ENCODE measurements around the gene SLC4A8.
A peak's percentile ranks its signal among the peaks of the same experiment; 100 is the strongest.

SLC4A8 gene

DNA sequence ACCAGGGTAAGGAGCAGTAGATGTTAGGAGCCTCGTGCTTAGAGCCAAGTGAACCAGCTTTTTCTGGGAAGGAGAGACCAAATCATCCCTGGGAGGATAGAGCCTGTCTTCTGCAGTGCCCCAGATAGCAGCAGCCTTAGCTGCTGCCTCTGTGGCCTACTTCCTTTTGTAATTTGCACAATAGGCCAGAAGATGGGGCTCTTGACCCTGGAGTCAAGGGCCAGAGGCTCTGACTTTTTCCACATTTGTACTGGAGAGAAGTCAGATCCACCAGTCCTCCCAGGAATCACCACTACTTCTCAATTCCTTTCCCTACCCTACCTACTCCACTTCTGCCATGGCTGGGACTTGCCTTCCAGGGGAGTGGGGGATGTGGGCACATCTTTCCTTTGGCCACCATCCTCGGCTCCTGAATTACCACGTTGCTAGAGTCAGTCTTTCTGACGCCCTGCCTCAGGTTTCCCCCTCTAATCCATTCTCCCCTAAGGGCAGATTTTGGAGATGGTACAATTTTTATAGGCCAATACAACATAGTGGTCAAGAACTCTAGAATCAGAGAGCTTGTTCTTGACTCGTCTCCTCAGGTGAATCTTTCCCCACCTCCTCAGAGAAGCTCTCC, 3.3 kb upstream of the SLC4A8 start:
- TF ChIP-seq, protein P1, sequence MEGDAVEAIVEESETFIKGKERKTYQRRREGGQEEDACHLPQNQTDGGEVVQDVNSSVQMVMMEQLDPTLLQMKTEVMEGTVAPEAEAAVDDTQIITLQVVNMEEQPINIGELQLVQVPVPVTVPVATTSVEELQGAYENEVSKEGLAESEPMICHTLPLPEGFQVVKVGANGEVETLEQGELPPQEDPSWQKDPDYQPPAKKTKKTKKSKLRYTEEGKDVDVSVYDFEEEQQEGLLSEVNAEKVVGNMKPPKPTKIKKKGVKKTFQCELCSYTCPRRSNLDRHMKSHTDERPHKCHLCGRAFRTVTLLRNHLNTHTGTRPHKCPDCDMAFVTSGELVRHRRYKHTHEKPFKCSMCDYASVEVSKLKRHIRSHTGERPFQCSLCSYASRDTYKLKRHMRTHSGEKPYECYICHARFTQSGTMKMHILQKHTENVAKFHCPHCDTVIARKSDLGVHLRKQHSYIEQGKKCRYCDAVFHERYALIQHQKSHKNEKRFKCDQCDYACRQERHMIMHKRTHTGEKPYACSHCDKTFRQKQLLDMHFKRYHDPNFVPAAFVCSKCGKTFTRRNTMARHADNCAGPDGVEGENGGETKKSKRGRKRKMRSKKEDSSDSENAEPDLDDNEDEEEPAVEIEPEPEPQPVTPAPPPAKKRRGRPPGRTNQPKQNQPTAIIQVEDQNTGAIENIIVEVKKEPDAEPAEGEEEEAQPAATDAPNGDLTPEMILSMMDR (IDR thresholded peaks at IDR 0.05; ENCODE audit: low read depth, low read length, missing control alignments), result peak; percentile 68
- DNase-seq (ENCODE audit: extremely low read depth, low read depth), result peak; percentile 27
- H3K4me3 ChIP-seq (replicated peaks; ENCODE audit: low read depth, low read length), result no peak overlapping the region

DNA sequence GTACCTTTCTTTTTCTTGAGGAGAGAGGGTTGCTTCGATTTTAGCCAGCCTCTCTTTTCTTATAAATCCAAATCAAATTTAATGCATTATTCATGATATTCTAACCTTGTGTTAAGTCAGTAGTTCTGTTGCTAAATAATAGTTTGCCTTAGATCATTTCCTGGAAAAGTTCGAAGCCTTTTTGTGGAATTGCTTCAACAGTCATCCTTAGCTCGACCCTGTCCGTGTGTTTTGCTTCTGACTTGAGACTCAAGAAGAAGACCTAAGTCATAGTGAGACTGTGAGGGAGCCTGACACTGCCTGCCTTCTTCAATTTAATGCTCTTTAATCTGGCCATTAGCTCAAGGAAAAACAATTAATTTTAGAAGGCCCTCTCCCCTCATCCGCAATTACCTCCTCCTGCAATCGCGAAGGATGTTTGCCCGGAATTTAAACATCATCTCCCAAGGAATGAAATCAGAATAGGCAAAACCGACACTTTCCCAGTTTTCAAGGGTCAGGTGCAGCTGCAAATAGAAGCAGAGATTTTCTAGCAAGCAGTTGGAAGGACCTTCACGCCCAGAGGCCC, 453 bp upstream of the SLC4A8 start:
- peak overlapping the region; percentile 54 for H3K4me3 ChIP-seq (replicated peaks; ENCODE audit: low read depth, low read length)
- no peak for DNase-seq (ENCODE audit: extremely low read depth, low read depth)
- TF ChIP-seq, protein P1 (IDR thresholded peaks at IDR 0.05; ENCODE audit: low read depth, low read length, missing control alignments), result no peak

DNA sequence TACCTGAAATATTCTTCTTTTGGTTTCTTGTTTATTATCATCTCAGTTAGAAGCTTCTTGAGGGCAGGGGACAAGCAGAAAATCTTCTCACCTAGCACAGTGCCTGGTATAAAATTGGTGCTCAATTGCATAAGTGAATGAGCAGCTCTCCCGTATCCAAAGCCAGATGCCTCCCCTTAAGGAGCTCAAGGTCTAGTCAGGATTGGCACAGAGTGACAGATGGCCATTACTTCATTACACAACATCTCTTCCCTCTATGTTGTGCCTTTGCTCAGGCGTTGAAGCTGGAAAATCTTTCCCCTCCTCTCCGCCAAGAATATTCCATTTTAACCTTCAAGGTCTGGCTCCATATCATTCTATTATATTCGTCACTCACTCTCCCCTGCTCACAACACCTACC, 3.6 kb downstream of the SLC4A8 start:
- no peak for DNase-seq (ENCODE audit: extremely low read depth, low read depth)
- TF ChIP-seq, protein P1 (IDR thresholded peaks at IDR 0.05; ENCODE audit: low read depth, low read length, missing control alignments), result no peak
- H3K4me3 ChIP-seq (replicated peaks; ENCODE audit: low read depth, low read length), result no peak overlapping the region

DNA sequence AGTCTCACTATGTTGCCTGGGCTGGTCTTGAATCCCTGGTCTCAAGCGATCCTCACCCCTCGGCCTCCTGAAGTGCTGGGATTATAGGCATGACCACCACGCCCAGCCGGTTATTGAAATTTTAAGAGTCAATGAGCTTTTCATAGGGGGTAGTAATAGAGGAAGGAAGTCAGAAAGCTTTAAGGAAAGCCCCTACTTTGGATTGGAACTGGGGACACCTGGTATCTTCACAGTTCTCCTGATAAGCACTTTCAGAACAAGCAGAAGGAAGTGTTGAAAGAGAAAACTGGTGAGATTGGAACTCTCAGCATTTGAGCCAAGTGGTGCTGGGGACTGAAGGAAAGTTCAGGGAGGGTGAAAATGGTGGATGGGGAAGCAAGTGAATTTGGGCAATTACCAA, 5.1 kb downstream of the SLC4A8 start:
- no peak for DNase-seq (ENCODE audit: extremely low read depth, low read depth)
- H3K4me3 ChIP-seq (replicated peaks; ENCODE audit: low read depth, low read length), result no peak overlapping the region
- TF ChIP-seq, protein P1 (IDR thresholded peaks at IDR 0.05; ENCODE audit: low read depth, low read length, missing control alignments), result no peak

DNA sequence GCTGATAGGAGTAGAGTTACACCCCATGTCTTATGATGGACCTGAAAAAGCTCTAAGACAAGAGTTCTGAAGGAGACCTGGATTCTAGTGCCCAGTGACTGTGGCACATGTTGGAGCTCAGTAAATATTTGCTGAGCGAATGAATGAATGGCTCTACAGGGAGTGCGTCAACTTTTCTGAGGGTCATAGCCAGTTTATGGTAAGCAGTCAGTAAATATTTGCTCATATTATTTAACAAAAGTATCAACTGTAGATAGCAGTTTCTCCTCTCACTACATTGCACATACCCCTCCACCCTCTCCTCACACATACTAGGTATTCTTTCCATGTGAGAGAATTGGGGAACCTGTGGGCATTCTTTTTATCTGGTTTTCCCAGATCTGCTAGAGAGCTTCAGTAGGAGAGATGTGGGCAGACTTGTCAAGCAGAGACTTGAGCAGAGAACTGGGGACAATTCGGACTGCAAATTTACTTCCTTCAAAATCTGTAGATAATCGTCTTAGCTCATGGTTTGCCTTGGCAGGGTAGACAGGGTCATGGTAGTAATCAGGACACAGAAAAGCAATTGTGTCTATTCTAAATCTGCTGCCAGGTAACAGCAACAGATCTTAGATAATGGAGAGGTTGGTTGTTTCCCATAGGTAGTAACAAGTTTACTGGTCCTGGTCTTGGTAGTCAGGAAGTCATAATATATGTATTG, 5.7 kb downstream of the SLC4A8 start:
- no peak for DNase-seq (ENCODE audit: extremely low read depth, low read depth)
- TF ChIP-seq, protein P1 (IDR thresholded peaks at IDR 0.05; ENCODE audit: low read depth, low read length, missing control alignments), result no peak
- no peak overlapping the region for H3K4me3 ChIP-seq (replicated peaks; ENCODE audit: low read depth, low read length)

DNA sequence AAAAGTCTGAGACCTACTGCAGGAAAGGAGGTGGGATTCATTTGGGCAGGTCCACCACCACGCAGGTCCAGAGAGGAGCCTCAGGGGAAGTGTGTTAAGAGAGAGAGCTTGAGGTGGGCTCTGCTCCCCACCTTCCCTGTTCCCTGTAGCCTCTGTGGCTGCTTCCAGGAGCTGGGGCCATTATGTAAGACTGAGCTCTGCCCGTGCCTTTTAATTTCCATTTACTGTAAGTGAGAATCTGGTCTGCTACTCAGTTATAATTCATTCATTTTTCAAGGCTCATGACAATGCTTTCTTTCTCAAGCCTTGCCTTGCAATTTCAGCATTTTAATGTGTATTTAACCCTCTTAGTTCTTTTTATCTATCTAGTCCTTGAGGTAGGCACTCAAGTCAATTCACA, 8.3 kb downstream of the SLC4A8 start:
- H3K4me3 ChIP-seq (replicated peaks; ENCODE audit: low read depth, low read length), result no peak overlapping the region
- TF ChIP-seq, protein P1 (IDR thresholded peaks at IDR 0.05; ENCODE audit: low read depth, low read length, missing control alignments), result no peak
- DNase-seq (ENCODE audit: extremely low read depth, low read depth), result no peak

Data from HFF-Myc (cell line).